HG03378 (cell line): ENCODE results near the gene SLC9A8.
"Not testable (repeated sequence)": the region's sequence is repeated elsewhere in the genome, so short reads cannot be mapped to it uniquely, and the experiment has no call there.

Experiments used
- ATAC-seq: cut with Tn5 transposase; IDR thresholded peaks from one replicate; pipeline ENCODE4 v1.9.1; 2021; ENCODE audit warnings: mild to moderate bottlenecking, moderate library complexity; ENCODE audit not compliant: unreplicated experiment

SLC9A8 gene

DNA sequence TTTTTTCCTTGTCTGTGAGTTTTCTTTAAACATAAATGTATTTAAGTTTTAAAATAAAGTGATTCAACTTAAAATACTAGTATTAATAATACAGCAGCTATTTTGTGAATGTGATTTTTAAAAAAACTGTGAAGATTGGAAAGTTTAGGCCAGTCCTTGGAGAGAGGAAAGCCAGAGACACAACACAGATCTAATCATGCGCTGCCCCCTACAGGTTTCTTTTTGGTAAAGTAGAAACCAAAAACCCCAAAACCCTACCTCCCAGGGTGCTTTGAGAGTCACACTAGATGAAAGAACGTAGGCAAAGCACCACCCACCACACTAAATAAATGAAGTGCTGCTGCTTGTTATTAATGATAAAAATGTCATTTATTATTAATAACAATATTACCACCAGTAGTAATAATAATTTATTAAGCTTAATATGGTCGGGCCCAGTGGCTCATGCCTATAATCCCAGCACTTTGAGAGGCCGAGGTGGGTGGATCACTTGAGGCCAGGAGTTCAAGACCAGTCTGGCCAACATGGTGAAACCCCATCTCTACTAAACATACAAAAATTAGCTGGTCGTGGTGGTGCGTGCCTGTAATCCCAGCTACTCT is 33.7 kb downstream of the SLC9A8 start:
- ATAC-seq, result no peak

GRCh38 chr20:49850463-49851230 is 38.0 kb downstream of the SLC9A8 start:
- no peak for ATAC-seq

GRCh38 chr20:49851231-49851705 is 38.6 kb downstream of the SLC9A8 start:
- ATAC-seq, result no peak

DNA sequence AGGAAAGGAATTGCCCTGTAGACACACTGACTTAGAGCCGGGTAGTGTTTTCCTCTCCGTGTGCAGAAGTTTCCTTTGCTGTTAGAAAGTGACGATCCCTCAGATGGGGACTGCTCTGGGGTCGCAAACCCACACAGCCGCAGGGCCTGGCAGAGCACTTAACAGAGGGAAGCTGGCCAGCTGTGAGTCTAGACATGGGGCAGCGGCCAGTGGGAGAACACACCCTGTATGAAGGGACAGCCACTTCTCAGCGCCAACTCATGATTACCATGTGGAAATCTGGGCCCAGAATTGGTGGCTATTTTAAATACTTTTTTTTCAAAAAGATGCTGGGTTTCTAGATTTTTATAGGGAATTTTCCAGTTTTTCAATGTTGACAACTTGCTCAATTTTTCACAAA is 39.4 kb downstream of the SLC9A8 start:
- no peak for ATAC-seq

- ATAC-seq, result no peak
These were observed 40.0 kb downstream of the SLC9A8 start for GRCh38 chr20:49852522-49853080.

DNA sequence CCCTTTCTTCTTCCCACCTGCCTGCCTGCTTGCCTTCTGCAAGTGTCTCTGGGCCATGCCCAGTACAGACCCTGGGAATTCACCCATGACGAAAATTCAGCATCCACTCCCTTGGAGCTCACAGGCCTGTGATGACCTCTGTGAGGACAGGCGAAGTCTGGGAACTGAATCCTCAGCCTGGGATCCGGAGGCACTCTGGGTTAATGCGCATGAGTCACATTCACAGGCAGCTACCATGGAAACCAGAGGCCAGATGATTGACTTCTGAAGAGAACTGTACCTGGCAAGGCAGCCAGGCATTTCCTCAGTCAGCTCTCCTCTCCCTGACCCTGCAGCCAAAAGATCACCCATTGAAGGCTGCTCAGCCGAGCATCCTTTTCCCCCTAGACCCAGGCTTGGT is 41.0 kb downstream of the SLC9A8 start:
- ATAC-seq, result no peak

GRCh38 chr20:49854190-49854875 is 41.7 kb downstream of the SLC9A8 start:
- no peak for ATAC-seq

- ATAC-seq, result no peak
These were observed 44.3 kb downstream of the SLC9A8 start for GRCh38 chr20:49856904-49857303.

DNA sequence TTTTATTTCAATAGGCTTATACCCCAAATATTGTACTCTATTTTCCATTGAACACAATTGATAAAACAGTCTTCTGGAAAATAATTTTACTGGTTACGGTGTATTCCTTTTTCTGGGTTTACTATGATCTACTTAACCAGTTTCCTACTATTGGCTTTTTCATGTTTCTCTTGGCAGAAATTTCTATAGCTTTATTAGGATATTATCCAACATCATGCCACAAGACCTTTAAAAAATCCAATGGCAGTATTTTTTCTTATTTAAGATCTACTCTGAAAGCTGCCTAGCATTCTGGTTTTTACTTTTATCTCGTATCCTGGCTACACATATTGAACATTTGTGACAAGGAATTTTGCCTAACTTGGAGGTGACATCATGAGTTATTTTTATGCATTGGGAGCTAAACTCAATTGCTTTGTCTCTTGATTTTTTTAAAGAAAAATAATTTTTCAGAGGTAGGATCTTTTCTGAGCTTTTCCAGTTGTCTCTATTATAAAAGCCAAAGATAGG is 45.5 kb downstream of the SLC9A8 start:
- ATAC-seq, result no peak

DNA sequence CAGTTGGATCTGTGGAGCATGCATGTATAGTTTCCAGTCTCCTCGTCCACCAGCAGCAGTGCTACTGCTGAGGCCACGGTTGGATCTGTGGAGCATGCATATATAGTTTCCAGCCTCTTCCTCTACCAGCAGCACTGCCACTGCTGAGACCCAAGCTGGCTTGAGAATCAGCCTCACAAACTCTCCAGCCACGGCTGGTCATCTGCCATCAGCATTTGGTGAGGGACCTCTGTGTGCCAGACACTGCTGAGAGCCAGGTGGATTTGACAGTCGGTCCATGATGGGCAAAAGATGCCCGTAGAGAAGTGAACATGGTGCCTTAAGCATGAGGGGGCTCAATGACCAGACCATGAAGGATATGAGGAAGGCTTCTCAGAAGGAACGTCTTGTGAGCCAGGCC is 46.4 kb downstream of the SLC9A8 start:
- ATAC-seq, result no peak

- ATAC-seq, result no peak
These were observed 47.2 kb downstream of the SLC9A8 start for GRCh38 chr20:49859807-49860206.

- ATAC-seq, result not testable (repeated sequence)
These were observed 48.6 kb downstream of the SLC9A8 start for GRCh38 chr20:49861232-49861631.

DNA sequence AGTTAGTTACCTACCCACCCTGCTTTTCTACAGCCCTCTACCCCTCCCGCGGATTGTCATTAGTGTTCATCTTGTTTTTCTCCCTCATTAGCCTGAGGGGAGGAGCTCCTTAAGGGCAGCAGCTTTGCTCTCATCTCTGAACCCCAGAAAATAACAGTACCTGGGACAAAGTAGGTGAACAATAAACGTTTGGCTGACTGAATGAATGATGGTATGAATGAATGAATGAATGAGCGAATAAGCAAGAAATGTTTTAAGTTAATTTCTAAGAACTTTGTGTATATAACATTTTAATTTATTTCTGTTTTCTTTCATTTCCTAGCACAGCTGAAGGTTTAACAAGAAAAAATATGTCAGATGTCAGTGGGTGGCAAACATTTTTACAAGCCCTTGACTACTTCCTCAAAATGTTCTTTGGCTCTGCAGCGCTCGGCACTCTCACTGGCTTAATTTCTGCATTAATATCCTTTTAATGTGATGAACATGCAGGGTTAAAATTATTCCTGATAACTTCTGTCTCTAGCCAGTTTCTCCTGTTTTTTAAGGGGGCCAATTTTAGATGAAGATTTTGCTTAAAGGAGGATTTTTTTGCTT is 50.1 kb downstream of the SLC9A8 start:
- no peak for ATAC-seq

DNA sequence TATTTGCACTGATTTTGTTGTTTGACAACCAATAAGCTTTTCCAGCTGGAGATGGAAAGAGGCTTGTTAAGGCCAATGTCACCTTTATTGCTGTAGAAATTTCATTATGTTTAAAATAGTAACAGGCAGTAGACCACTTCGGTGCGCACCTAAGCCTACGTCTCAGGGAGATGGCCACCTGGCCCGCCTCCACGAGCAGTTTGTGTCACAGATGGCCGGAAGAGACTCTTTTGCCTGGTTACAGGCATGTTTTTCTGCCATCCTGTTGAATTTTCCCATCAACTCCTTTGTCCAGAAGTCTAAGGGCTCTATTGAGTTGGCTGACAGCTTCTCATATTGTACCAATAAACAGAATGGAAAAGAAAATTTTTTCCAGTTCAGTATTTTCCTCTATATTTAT is 51.0 kb downstream of the SLC9A8 start:
- no peak for ATAC-seq

DNA sequence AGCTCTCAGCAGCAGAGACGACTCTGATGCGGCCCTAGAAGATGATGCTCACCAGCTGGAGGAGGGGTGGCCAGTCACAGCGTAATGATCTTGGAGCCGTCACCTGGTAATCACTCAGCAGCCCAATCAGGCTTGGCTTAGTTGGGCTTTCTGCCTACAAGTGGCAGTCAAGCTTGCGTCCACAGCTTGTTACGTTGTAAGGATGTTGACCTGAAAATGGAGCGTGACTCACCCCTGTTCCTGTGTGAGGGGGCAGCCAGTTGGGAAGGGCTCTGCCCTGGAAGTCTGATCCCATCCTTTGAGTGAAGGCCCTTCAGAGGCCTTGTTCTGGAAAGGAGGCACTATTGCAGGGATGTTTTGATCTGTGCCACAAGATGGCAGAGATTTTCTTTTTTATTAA is 52.9 kb downstream of the SLC9A8 start:
- ATAC-seq, result no peak

GRCh38 chr20:49866051-49866450 is 53.4 kb downstream of the SLC9A8 start:
- ATAC-seq, result no peak

- ATAC-seq, result no peak
These were observed 55.0 kb downstream of the SLC9A8 start for GRCh38 chr20:49867453-49868215.

- no peak for ATAC-seq
These were observed 55.9 kb downstream of the SLC9A8 start for GRCh38 chr20:49868538-49868937.

- ATAC-seq, result no peak
These were observed 56.3 kb downstream of the SLC9A8 start for GRCh38 chr20:49868964-49869363.

- ATAC-seq, result no peak
These were observed 57.6 kb downstream of the SLC9A8 start for GRCh38 chr20:49870261-49870660.
